SK-N-SH (cell line): Measurements from ENCODE around the gene LTBP1.

ENCODE experiments used
- GATA2 ChIP-seq: sonication (generic); formaldehyde crosslinking; IDR thresholded peaks from 2 replicates; pipeline ENCODE4 v1.5.0; 2020; ENCODE audit warnings: mild to moderate bottlenecking, missing genetic modification reagents
- POLR2AphosphoS5 ChIP-seq: IDR thresholded peaks from 2 replicates; pipeline ENCODE4 v1.6.1; 2012; ENCODE audit warnings: low read depth, low read length

DNA sequence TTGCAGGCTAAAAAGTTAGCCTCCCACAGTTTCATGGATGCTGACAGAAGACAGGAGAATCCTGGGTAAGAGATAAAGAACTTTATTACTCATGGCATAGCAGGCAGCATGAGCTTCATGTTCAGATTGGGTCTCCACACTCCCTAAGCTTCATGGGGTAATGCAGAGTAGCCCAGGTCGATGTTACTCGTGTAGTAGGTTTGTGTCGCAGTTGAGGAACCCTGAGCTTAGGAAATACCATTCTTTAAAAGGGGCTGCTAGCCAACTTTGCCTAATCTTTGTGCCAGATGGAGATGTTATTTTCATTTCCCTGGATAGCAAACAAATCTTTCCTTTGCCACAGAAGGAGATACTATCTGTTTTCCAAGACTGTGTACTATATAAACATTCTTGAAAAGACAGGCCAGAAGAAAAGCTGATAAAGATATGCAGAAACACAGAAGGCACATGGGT, 117.6 kb downstream of the LTBP1 start:
- TF ChIP-seq POLR2AphosphoS5 (no peak), GATA2 (CRISPR knock-in tag) (no peak)
